Muscle layer of colon (tissue), 2 donors: ENCODE results near the gene CDK1.

Source experiments
- H3K27ac ChIP-seq: one replicate; pipeline ENCODE4 v1.7.0; 2013; ENCODE audit warnings: low read depth, mild to moderate bottlenecking, low read length, moderate library complexity
- H3K27me3 ChIP-seq, 2 donors: one replicate each; pipeline ENCODE4 v1.7.0; 2013; ENCODE audit warnings: low read length in 2 of 2, mild to moderate bottlenecking in 2 of 2; ENCODE audit not compliant: insufficient read depth in 2 of 2, control insufficient read depth in 1 of 2
- H3K36me3 ChIP-seq: one replicate; pipeline ENCODE4 v1.7.0; 2013; ENCODE audit warnings: mild to moderate bottlenecking, low read length; ENCODE audit not compliant: insufficient read depth
- H3K4me1 ChIP-seq: one replicate; pipeline ENCODE4 v1.7.0; 2013; ENCODE audit warnings: mild to moderate bottlenecking, low read length; ENCODE audit not compliant: insufficient read depth
- H3K4me3 ChIP-seq, 2 donors: one replicate each; pipeline ENCODE4 v1.7.0; 2013; ENCODE audit warnings: low read length in 2 of 2, low read depth in 1 of 2, mild to moderate bottlenecking in 1 of 2, moderate library complexity in 1 of 2
- H3K9ac ChIP-seq: one replicate; pipeline ENCODE4 v1.7.0; 2013; ENCODE audit warnings: low read length
- H3K9me3 ChIP-seq: one replicate; pipeline ENCODE4 v1.7.0; 2013; ENCODE audit warnings: mild to moderate bottlenecking, low read length
- donor health status: abdominal sarcoma.
- donor health status: Adenocarcinoma of cecum.

CDK1 gene

GRCh38 chr10:60778214-60778970 lies at the start of gene CDK1:
Gene CDK1 (plus strand): TSS chr10:60778478. CDS start chr10:60780166, 1,688 bp downstream.
- Histone ChIP-seq H3K36me3 (no peaks in the 10 kb centered on the region), H3K4me3 (peak within 1 kb of the TSS; percentile 61 to 79), H3K4me1 (no peaks in the 10 kb centered on the region), H3K27ac (no peak within 1 kb of the TSS), H3K27me3 (no peaks in the 10 kb centered on the region), H3K9ac (peak within 1 kb of the TSS; percentile 65), H3K9me3 (no peaks in the 10 kb centered on the region)

DNA sequence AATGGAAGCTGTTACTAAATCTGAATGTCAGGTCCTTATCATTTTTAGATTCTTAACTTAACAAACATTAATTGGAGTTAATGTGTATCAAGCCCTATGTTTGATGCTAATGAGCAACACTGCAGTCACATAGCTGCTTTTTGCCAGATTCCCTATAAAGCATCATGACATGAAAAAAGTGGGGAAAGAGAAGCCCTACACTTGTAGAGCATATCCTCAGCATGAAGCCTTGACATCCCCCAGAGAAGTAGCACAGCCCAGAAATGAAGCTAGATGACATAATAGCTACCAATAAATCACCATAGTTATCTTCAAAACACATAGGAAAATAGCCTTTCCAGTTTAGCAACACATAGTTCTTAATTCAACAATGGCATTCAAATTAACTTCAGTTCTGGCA lies 49.2 kb upstream of the CDK1 start:
- H3K9me3 ChIP-seq, result no peaks in the 10 kb centered on the region
- H3K27me3 ChIP-seq, result peaks cover 5 to 17% of the 10 kb centered on the region in 2 donors
- H3K4me3 ChIP-seq, result no peak overlapping the region
- no peaks in the 10 kb centered on the region for H3K4me1 ChIP-seq
- H3K36me3 ChIP-seq, result no peaks in the 10 kb centered on the region
- no peak overlapping the region for H3K27ac ChIP-seq
- H3K9ac ChIP-seq, result no peak overlapping the region

GRCh38 chr10:60731134-60731885 lies 47.0 kb upstream of the CDK1 start:
- Histone ChIP-seq H3K4me1 (no peaks in the 10 kb centered on the region), H3K4me3 (no peak overlapping the region), H3K9me3 (no peaks in the 10 kb centered on the region), H3K36me3 (no peaks in the 10 kb centered on the region), H3K27me3 (peaks cover 6 to 29% of the 10 kb centered on the region in 2 donors), H3K27ac (no peak overlapping the region), H3K9ac (no peak overlapping the region)

GRCh38 chr10:60732198-60732806 lies 46.0 kb upstream of the CDK1 start:
- Histone ChIP-seq H3K27ac (no peak overlapping the region), H3K9me3 (no peaks in the 10 kb centered on the region), H3K4me3 (no peak overlapping the region), H3K4me1 (no peaks in the 10 kb centered on the region), H3K36me3 (no peaks in the 10 kb centered on the region), H3K9ac (no peak overlapping the region), H3K27me3 (peaks cover 6 to 29% of the 10 kb centered on the region in 2 donors)

DNA sequence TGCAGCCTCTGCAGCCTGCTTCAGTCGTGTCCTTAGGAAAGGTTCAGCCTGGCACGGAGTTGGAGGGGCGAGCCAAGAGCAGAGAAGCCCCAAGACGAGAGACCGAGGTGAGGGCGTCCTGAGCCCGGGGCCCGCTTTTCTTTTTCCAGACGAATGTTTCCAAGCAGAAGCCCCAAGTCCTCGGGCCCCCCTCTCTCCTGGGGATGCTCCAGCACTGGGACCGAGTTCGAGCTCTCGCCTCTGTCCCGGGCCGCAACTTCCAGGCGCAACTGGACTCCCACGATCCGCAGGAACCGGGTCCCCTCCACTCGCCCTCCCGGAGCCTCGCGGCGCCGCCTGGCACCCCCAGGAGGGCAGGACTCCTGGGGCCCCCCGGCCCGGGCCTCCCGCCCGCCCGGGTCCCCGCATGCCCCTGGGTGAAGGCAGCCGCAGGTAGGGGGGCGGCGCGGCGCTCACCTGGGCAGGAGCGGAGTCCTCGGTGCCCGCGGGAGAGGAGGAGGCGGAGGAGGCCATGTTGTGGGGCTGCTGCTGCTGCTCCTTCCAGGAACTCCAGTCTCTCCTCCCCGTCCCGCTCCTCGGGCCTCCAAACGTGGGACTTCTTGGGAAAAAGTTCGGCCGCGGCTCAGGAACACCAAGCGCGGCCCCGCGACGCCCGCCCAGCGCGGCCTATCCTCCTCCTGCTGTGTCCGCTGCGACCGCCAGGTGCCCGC lies 45.3 kb upstream of the CDK1 start:
- Histone ChIP-seq H3K9ac (no peak overlapping the region), H3K27ac (no peak overlapping the region), H3K36me3 (no peaks in the 10 kb centered on the region), H3K4me1 (no peaks in the 10 kb centered on the region), H3K4me3 (peak overlapping the region; percentile 24 to 39), H3K9me3 (no peaks in the 10 kb centered on the region), H3K27me3 (peaks cover 6 to 29% of the 10 kb centered on the region in 2 donors)

DNA sequence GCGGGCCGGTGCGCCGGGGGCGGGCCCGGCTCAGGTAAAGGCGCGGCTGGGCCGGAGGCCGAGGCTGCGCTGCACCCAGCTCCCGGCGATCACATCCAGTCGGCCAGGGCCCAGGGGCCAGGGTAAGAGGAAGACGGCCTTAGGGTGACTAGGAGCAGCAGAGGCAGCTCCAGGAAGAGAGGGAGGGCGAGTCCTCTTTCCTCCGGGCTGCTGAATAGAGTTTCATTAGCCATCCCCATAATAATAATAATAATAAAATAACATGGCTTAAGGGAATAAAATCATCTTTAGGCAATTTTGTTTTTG lies 44.8 kb upstream of the CDK1 start:
- Histone ChIP-seq H3K4me3 (peak overlapping the region; percentile 24 to 39), H3K27me3 (peaks cover 6 to 29% of the 10 kb centered on the region in 2 donors), H3K27ac (no peak overlapping the region), H3K4me1 (no peaks in the 10 kb centered on the region), H3K9me3 (no peaks in the 10 kb centered on the region), H3K9ac (no peak overlapping the region), H3K36me3 (no peaks in the 10 kb centered on the region)

DNA sequence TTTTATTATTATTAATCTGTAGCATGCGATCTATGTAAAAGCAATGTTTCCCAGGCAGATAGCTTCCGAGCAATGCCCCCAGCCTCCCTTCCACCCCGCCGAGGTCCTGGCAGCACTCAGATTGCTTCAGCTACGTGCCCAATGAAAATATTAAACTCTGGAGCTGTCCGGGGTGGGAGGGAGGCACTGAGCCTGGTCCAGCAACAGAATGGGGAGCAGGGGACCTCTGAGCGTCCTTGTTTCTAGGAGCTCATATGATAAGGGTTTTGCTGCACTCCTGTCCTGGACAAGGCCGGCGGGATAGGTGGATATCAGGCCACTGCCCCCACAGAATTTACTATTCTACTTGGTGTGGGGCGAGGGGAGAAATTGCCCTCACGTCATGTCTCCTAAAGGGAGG lies 44.5 kb upstream of the CDK1 start:
- H3K27me3 ChIP-seq, result peaks cover 6 to 29% of the 10 kb centered on the region in 2 donors
- no peaks in the 10 kb centered on the region for H3K9me3 ChIP-seq
- H3K9ac ChIP-seq, result no peak overlapping the region
- no peaks in the 10 kb centered on the region for H3K36me3 ChIP-seq
- H3K27ac ChIP-seq, result no peak overlapping the region
- H3K4me1 ChIP-seq, result no peaks in the 10 kb centered on the region
- H3K4me3 ChIP-seq, result no peak overlapping the region

DNA sequence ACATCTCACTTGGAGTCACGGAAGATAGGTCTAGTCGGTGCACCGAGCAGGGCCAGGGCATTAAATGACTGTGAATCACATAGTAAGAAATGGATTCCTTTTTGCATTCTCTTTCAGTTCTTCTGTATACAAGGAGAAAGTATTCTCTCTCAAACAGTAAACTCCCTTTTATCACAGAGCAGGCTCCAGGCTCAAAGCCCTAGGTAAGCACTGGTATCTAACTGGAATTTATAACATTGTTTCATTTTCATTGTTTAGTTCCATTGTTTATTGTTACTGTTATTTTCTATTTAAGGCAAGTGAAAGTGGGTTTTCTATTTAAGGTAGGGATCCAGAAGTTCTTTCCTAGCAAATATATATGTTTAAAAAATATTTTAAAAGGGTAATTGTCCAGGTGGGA lies 44.1 kb upstream of the CDK1 start:
- no peaks in the 10 kb centered on the region for H3K9me3 ChIP-seq
- no peaks in the 10 kb centered on the region for H3K36me3 ChIP-seq
- H3K4me3 ChIP-seq, result no peak overlapping the region
- H3K9ac ChIP-seq, result no peak overlapping the region
- H3K27ac ChIP-seq, result no peak overlapping the region
- no peaks in the 10 kb centered on the region for H3K4me1 ChIP-seq
- peaks cover 6 to 29% of the 10 kb centered on the region in 2 donors for H3K27me3 ChIP-seq

GRCh38 chr10:60735244-60735643 lies 43.0 kb upstream of the CDK1 start:
- Histone ChIP-seq H3K4me3 (no peak overlapping the region), H3K27me3 (peaks cover 6 to 29% of the 10 kb centered on the region in 2 donors), H3K9me3 (no peaks in the 10 kb centered on the region), H3K4me1 (no peaks in the 10 kb centered on the region), H3K36me3 (no peaks in the 10 kb centered on the region), H3K9ac (no peak overlapping the region), H3K27ac (no peak overlapping the region)

DNA sequence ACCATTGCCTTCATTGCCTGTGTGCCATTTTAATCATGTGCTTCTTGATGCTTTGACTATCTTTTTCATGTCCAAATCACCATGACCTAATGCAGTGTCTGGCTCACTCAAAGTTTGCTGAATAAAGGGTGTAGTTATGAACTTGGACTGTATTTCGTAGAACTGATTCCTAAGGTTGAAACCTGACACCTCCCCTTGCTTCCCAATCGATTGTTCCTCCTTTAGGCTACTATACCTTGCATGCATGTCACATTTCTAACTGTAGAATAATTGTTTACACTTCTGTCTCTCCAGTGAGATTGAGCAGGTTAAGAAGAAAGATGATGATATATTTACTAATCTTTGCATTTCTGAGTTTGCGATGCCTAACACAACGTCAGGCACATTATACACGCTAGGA lies 41.0 kb upstream of the CDK1 start:
- no peaks in the 10 kb centered on the region for H3K36me3 ChIP-seq
- peaks cover 6 to 29% of the 10 kb centered on the region in 2 donors for H3K27me3 ChIP-seq
- no peaks in the 10 kb centered on the region for H3K4me1 ChIP-seq
- H3K4me3 ChIP-seq, result no peak overlapping the region
- H3K9me3 ChIP-seq, result no peaks in the 10 kb centered on the region
- no peak overlapping the region for H3K9ac ChIP-seq
- no peak overlapping the region for H3K27ac ChIP-seq

GRCh38 chr10:60739558-60739957 lies 38.7 kb upstream of the CDK1 start:
- no peaks in the 10 kb centered on the region for H3K9me3 ChIP-seq
- no peak overlapping the region for H3K9ac ChIP-seq
- no peaks in the 10 kb centered on the region for H3K4me1 ChIP-seq
- H3K27ac ChIP-seq, result no peak overlapping the region
- H3K27me3 ChIP-seq, result peaks cover 0 to 8% of the 10 kb centered on the region in 2 donors
- no peak overlapping the region for H3K4me3 ChIP-seq
- H3K36me3 ChIP-seq, result no peaks in the 10 kb centered on the region
